Measurements from ENCODE around the gene RBM6. TPM values are rescaled to one million over a fixed set of nuclear protein-coding genes. Genes with fewer than 3 reads are reported as not detected.
"Not testable (repeated sequence)": the region's sequence is repeated elsewhere in the genome, so short reads cannot be mapped to it uniquely, and the experiment has no call there.

Gene RBM6
- total RNA-seq, 6 experiments from 2014 or later: 32.5 to 41.6 (median 34.5) TPM

GRCh38 chr3:49912881-49913281, 27.1 kb upstream of the RBM6 start:
- no peak for TF ChIP-seq CTCF (IDR thresholded peaks at IDR 0.05)
- no peak for DNase-seq
- Mint-ChIP-seq H3K4me3 (no peak overlapping the region), H3K27ac (no peak overlapping the region), H3K36me3 (ENCODE audit: low read depth) (peaks cover 4% of the 10 kb centered on the region; the same call in 1 of the 2 replicates), H3K27me3 (ENCODE audit: insufficient read depth) (peaks cover 3% of the 10 kb centered on the region), H3K4me1 (ENCODE audit: low read depth) (peaks cover 7% of the 10 kb centered on the region), H3K9me3 (no peaks in the 10 kb centered on the region)

GRCh38 chr3:49914906-49915305, 25.0 kb upstream of the RBM6 start:
- Mint-ChIP-seq H3K27ac (no peak overlapping the region), H3K9me3 (no peaks in the 10 kb centered on the region), H3K4me3 (no peak overlapping the region), H3K36me3 (ENCODE audit: low read depth) (peaks cover 4% of the 10 kb centered on the region; the same call in 1 of the 2 replicates), H3K27me3 (ENCODE audit: insufficient read depth) (peaks cover 3% of the 10 kb centered on the region), H3K4me1 (ENCODE audit: low read depth) (peaks cover 7% of the 10 kb centered on the region)
- no peak for TF ChIP-seq CTCF (IDR thresholded peaks at IDR 0.05)
- DNase-seq: no peak

GRCh38 chr3:49916686-49917085, 23.3 kb upstream of the RBM6 start:
- no peaks in the 10 kb centered on the region; the same call in 1 of the 2 replicates for H3K27me3 Mint-ChIP-seq (ENCODE audit: insufficient read depth)
- no peak for TF ChIP-seq CTCF (IDR thresholded peaks at IDR 0.05)
- H3K27ac Mint-ChIP-seq: no peak overlapping the region
- DNase-seq: peak; percentile 36
- H3K9me3 Mint-ChIP-seq: no peaks in the 10 kb centered on the region
- peaks cover 7% of the 10 kb centered on the region for H3K4me1 Mint-ChIP-seq (ENCODE audit: low read depth)
- H3K4me3 Mint-ChIP-seq: no peak overlapping the region
- H3K36me3 Mint-ChIP-seq (ENCODE audit: low read depth): no peaks in the 10 kb centered on the region

- H3K27ac Mint-ChIP-seq; H3K4me3 Mint-ChIP-seq; H3K9me3 Mint-ChIP-seq; DNase-seq; H3K36me3 Mint-ChIP-seq (ENCODE audit: low read depth); H3K27me3 Mint-ChIP-seq (ENCODE audit: insufficient read depth); H3K4me1 Mint-ChIP-seq (ENCODE audit: low read depth): not testable (repeated sequence)
Measured at GRCh38 chr3:49917806-49918590, 22.0 kb upstream of the RBM6 start.

GRCh38 chr3:49924683-49925082, 15.3 kb upstream of the RBM6 start:
- DNase-seq: peak; percentile 80
- no peak for TF ChIP-seq CTCF (IDR thresholded peaks at IDR 0.05)
- no peaks in the 10 kb centered on the region for H3K9me3 Mint-ChIP-seq
- H3K4me3 Mint-ChIP-seq: no peak overlapping the region; the same call in 1 of the 2 replicates
- peaks cover 15% of the 10 kb centered on the region; the same call in 1 of the 2 replicates for H3K36me3 Mint-ChIP-seq (ENCODE audit: low read depth)
- peak overlapping the region; percentile 89 for H3K27ac Mint-ChIP-seq
- H3K4me1 Mint-ChIP-seq (ENCODE audit: low read depth): peaks cover 36% of the 10 kb centered on the region
- no peaks in the 10 kb centered on the region for H3K27me3 Mint-ChIP-seq (ENCODE audit: insufficient read depth)

- no peak for TF ChIP-seq CTCF (IDR thresholded peaks at IDR 0.05)
- Mint-ChIP-seq H3K27ac (peak overlapping the region; percentile 54; the same call in 1 of the 2 replicates), H3K9me3 (no peaks in the 10 kb centered on the region), H3K27me3 (ENCODE audit: insufficient read depth) (no peaks in the 10 kb centered on the region), H3K4me3 (no peak overlapping the region), H3K36me3 (ENCODE audit: low read depth) (peaks cover 15% of the 10 kb centered on the region; the same call in 1 of the 2 replicates), H3K4me1 (ENCODE audit: low read depth) (peaks cover 43% of the 10 kb centered on the region)
- no peak for DNase-seq
Measured at GRCh38 chr3:49925485-49925884, 14.5 kb upstream of the RBM6 start.
